GM19193 (cell line): Measurements from ENCODE around the gene ITPR1.

Source experiments
- POLR2A ChIP-seq: IDR thresholded peaks from 4 replicates; pipeline ENCODE4 v1.6.1; 2011; ENCODE audit not compliant: insufficient read depth, insufficient read length; ENCODE audit errors: extremely low read depth

ITPR1 gene

DNA sequence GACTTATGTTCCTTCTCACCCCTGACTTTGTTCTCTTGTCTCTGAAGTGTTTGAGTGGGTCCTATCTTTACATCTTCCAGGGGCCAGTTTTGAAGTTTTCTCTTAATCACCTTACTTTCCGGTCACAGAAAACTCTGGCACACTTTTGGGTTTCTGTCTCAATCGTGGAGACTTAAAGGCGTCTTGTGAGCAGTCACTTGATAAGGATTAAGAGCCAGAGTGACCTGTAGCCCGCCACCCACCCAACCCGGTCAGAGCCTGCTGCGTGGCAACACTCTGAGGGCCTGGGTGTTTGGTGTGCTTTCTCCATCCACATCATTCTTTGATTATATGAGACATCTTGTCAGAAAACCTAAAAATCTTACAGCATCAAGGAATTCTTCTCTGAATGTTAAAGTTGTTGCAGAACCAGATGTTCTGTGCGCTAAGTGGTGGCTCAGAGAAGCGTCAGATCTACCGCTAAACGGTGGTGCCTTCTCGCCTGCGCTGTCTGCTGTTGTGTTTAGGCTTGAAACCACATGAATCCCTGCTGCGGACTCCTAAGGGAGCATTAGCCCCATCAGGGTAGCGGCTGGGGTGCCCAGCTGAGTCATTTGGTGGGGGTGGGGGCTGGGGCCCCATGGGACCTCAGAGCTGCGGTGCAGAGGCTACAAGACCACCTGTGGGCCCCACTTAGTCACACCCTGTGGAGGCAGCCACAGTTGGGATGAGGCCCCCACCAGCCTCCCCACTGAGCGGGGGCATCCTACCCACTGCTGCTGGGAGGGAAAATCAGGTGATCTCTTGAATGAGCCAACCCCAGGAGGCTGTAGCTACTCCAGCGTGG, 327.4 kb downstream of the ITPR1 start:
- TF ChIP-seq POLR2A = no peak

DNA sequence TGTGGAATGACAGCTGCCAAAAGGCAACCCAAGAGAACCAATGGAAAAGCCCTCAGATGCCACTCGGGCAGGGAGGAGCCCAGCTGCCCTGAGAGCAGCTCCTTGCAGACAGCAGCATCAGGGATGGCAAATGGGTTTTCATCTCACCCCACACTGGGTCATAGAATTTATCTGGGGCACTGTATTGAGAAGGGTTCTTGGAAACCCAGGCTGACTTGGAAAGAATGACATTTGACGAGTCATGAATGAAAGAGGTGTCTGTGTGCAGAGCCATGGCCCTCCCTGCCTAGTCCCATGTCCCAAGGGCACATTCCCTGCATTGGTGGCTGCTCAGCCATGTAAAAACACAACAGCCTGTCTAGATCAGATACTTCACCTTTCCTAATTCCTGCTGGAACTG, 328.2 kb downstream of the ITPR1 start:
- no peak for TF ChIP-seq POLR2A

DNA sequence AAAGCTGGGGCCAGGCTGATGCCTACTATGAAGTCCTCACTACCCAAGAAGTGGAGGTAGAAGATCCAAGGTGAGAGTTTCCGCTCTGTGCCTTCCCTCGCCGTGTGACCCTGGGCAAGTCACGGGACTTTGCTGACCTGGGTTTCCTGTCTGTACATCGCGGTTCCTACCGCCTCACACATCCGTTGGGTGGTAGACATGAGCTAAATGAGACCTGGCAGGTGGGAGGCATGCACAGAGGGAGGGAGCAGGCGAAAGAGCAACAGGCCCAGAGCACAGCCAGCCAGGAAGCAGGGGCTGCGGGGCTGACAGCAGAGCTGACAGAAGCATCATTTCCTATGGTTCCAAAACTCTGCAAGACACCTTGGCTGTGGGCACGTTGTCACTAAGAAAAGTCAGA, 328.8 kb downstream of the ITPR1 start:
- no peak for TF ChIP-seq POLR2A

DNA sequence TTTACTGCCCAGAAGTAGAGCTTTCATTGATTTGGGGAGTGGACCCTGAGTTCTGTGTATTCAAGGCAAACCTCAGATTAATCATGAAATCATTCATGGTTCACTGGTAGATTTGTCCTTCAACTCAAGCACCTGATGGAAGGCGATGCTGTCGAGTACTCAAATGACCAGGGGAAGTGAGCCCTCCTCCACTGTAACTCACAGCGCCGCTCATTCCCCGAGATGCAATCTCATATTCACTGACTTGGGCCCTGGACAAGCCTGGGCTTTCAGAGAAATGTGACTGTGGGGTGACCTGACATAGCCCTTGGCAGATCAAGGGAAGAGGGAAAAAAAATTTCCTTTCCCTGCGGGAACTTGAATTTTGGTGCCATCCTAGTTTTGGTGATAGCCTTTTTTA, 329.4 kb downstream of the ITPR1 start:
- TF ChIP-seq POLR2A = no peak

- no peak for TF ChIP-seq POLR2A
These were observed 330.2 kb downstream of the ITPR1 start for GRCh38 chr3:4823385-4823784.

- no peak for TF ChIP-seq POLR2A
These were observed 331.1 kb downstream of the ITPR1 start for GRCh38 chr3:4823986-4824925.

GRCh38 chr3:4824926-4825325, 331.8 kb downstream of the ITPR1 start:
- no peak for TF ChIP-seq POLR2A

DNA sequence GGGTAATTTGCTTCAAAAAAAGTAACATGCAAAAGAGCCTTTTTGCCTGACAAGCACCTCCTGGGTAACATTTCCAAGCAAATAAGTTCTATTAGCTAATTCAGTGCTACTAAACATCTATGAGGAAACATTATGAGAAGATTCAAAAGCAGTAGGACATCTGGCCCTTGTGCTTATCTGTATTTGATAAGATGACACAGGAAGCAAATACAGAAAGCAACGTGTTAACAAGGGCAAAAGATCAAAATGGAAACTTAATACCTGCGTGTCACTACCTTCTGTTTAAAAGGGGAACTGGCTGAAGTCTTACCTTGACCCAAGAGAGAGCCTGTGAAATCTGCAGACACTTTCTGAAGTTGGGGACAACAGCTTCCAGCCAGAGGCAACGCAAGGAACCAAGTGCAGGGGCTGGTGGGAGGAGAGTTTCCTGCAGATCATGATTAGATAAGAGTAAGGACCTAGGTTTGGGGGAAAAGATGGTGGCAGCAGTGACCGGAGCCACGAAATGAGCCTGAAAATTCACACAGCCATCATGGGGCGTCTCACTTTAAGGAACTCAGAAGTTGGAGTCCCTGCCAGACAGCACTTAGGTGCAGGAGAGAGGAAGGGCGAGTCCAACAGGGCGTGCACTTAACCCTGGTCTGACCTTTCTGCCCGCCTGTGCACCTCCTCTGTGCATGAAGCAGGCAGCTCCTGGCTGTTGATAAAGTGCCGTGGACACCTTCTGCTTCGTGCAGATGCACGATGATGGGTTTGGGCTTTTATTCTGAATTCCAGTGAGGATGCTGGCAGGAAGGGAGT, 332.5 kb downstream of the ITPR1 start:
- TF ChIP-seq POLR2A = no peak

DNA sequence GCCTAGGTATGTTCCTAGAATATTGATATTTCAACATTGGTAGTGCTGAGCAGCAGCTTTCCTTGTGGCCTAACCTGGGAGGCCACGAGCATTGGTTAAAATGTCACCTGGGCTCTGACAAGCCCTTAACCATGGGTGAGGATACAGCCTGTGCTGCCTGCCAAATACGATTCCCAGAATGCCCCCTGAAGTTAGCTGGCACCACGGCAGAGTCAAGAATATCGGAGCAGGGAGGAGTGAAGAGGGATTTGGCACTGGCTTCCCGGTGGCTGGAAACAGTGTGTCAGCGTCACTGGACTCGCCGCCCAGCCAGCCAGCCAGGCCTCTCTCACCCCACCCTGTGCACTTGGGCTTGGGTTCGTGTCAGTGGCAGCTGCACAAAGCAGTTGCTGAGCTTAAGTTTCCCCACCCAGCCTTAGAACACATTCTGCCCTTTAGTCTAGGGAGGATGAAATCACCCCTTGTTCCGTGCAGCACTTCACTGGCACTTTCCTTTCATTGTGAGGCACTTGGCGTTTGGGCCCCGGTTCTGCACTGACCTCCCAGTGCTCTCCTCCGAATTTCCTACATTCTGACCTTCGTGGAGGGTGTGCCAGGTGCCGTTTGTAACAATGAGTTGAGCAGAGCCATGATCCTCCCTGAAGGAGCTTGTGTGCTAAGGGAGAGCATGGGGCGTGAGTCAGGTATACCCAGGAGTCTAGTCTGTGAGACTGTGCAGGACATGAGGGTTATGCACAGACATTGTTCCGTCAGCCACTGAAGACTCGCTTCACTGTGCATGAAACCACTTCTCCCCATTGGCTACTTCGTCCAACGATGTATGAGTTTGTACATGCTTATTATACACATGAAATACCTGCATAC, 333.3 kb downstream of the ITPR1 start:
- no peak for TF ChIP-seq POLR2A

- no peak for TF ChIP-seq POLR2A
These were observed 334.6 kb downstream of the ITPR1 start for GRCh38 chr3:4827767-4828166.

GRCh38 chr3:4828279-4829030, 335.3 kb downstream of the ITPR1 start:
- no peak for TF ChIP-seq POLR2A

DNA sequence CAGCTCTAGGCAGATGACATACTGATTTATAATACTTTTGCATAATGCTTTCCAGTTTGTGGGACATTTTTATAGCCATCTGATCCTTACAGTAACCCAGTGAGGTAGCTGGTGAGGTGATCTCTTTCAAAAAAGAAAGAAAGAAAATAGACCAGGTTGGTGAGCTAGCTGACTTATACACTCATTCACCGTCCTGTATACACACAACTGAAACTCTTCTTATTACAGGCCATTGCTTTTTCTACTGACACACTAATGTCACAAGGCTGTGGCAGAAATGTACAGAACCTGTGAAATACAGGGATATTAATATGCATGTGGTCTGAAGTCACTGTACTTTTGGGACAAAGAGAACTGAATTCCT, 335.9 kb downstream of the ITPR1 start:
- no peak for TF ChIP-seq POLR2A

DNA sequence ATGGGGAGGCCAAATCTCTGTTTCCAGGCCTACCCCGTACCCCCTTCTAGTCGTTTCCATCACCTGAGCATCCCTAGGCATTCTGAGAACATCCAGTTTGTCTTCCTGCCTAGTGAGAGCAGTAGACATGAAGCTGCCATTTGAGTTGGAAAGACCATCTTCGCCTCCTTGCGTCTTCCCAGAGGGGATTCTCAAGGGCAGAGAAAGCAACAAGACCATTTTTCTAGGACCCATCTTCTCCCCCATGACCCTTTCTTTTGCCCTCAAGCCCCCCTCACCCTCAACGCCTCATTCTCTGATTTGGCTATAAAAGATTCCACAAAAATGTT, 337.4 kb downstream of the ITPR1 start:
- no peak for TF ChIP-seq POLR2A

DNA sequence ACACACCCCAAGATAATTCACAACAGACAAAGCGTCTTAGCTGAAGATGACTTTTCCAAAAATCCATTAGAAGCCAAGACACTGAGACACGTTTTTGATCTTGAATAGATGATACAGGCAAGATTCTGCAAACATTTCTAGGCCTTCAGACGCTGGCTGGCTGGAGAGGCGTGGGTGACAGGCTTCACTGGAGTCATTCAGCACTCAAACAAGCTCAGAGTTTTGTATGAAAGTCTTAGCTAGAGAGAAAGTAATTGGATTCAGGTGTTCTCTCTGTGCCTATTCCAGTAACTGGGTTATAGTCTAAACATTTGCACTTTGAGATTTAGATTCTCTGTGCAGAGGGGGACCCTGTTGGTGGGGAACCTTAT, 338.4 kb downstream of the ITPR1 start:
- no peak for TF ChIP-seq POLR2A
